Measurements from ENCODE around the gene WDFY4. TPM values are rescaled to one million over a fixed set of nuclear protein-coding genes. Genes with fewer than 3 reads are reported as not detected.

The WDFY4 gene
- total and polyA plus RNA-seq, 2 experiments from 2014 or later, result 0.14 TPM; not detected in 1

DNA sequence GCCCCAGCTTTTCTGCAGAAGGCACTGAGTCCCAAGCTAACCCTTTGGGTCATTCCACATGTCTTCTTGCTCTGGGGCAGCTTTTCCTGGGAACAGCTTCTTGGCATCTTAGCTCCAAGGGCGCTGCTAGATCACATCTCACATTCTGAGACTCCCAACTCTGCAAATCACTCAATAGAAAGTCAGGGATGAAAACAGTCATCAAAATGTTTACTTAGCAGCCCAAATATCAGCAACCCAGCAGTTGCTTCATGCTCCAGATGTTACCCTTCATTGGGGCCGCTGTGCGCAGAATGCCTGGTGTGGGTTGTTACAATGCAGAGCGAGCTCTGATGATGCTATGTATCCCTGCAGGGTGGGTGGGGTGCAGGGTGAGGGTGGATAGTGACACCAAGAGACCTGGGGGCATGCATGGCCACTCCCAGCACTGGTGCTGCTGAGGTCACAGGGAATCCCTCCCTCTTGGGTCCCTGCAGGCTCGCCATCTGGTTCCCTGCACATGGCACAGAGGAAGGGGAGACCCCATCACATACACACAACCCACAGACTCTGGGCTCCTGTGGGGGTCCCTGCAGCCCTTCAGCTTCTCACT, 19.0 kb downstream of the WDFY4 start:
- no peaks in the 10 kb centered on the region for H3K36me3 ChIP-seq (ENCODE audit: insufficient read depth)
- H3K27ac ChIP-seq (ENCODE audit: low read depth), result no peak overlapping the region
- H3K27me3 ChIP-seq (ENCODE audit: insufficient read depth), result no peaks in the 10 kb centered on the region
- no peak for ATAC-seq
- H3F3A ChIP-seq (replicated peaks; ENCODE audit: low read depth), result no peaks in the 10 kb centered on the region
- no peaks in the 10 kb centered on the region for H3K79me2 ChIP-seq (replicated peaks; ENCODE audit: insufficient read depth)
- DNase-seq (ENCODE audit: low spot score), result no peak
- TF ChIP-seq JUNB (IDR thresholded peaks at IDR 0.05; ENCODE audit: unreplicated experiment) (no peak), EZH2phosphoT487 (IDR thresholded peaks at IDR 0.05; ENCODE audit: unreplicated experiment) (no peak), EZH2 (IDR thresholded peaks at IDR 0.05; ENCODE audit: low read depth, unreplicated experiment) (no peak), POLR2AphosphoS5 (IDR thresholded peaks at IDR 0.05; ENCODE audit: low read depth) (no peak), ZNF331 (CRISPR knock-in tag; IDR thresholded peaks at IDR 0.05; ENCODE audit: low read depth) (no peak), ZNF114 (CRISPR knock-in tag; IDR thresholded peaks at IDR 0.05) (no peak), STAT1 (IDR thresholded peaks at IDR 0.05; ENCODE audit: unreplicated experiment) (no peak), CREB1 (CRISPR knock-in tag; IDR thresholded peaks at IDR 0.05; ENCODE audit: low read depth) (no peak), NANOG (IDR thresholded peaks at IDR 0.05; ENCODE audit: borderline replicate concordance) (no peak)
- TF ChIP-seq, protein P1, sequence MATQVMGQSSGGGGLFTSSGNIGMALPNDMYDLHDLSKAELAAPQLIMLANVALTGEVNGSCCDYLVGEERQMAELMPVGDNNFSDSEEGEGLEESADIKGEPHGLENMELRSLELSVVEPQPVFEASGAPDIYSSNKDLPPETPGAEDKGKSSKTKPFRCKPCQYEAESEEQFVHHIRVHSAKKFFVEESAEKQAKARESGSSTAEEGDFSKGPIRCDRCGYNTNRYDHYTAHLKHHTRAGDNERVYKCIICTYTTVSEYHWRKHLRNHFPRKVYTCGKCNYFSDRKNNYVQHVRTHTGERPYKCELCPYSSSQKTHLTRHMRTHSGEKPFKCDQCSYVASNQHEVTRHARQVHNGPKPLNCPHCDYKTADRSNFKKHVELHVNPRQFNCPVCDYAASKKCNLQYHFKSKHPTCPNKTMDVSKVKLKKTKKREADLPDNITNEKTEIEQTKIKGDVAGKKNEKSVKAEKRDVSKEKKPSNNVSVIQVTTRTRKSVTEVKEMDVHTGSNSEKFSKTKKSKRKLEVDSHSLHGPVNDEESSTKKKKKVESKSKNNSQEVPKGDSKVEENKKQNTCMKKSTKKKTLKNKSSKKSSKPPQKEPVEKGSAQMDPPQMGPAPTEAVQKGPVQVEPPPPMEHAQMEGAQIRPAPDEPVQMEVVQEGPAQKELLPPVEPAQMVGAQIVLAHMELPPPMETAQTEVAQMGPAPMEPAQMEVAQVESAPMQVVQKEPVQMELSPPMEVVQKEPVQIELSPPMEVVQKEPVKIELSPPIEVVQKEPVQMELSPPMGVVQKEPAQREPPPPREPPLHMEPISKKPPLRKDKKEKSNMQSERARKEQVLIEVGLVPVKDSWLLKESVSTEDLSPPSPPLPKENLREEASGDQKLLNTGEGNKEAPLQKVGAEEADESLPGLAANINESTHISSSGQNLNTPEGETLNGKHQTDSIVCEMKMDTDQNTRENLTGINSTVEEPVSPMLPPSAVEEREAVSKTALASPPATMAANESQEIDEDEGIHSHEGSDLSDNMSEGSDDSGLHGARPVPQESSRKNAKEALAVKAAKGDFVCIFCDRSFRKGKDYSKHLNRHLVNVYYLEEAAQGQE (IDR thresholded peaks at IDR 0.05; ENCODE audit: unreplicated experiment), result no peak
- TF ChIP-seq, protein P2, sequence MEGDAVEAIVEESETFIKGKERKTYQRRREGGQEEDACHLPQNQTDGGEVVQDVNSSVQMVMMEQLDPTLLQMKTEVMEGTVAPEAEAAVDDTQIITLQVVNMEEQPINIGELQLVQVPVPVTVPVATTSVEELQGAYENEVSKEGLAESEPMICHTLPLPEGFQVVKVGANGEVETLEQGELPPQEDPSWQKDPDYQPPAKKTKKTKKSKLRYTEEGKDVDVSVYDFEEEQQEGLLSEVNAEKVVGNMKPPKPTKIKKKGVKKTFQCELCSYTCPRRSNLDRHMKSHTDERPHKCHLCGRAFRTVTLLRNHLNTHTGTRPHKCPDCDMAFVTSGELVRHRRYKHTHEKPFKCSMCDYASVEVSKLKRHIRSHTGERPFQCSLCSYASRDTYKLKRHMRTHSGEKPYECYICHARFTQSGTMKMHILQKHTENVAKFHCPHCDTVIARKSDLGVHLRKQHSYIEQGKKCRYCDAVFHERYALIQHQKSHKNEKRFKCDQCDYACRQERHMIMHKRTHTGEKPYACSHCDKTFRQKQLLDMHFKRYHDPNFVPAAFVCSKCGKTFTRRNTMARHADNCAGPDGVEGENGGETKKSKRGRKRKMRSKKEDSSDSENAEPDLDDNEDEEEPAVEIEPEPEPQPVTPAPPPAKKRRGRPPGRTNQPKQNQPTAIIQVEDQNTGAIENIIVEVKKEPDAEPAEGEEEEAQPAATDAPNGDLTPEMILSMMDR (conservative IDR thresholded peaks at IDR 0.05; ENCODE audit: low read depth in 2 of 2), result no peak
- TF ChIP-seq, protein P3, sequence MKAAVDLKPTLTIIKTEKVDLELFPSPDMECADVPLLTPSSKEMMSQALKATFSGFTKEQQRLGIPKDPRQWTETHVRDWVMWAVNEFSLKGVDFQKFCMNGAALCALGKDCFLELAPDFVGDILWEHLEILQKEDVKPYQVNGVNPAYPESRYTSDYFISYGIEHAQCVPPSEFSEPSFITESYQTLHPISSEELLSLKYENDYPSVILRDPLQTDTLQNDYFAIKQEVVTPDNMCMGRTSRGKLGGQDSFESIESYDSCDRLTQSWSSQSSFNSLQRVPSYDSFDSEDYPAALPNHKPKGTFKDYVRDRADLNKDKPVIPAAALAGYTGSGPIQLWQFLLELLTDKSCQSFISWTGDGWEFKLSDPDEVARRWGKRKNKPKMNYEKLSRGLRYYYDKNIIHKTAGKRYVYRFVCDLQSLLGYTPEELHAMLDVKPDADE (IDR thresholded peaks at IDR 0.05), result no peak
- TF ChIP-seq, protein P4, sequence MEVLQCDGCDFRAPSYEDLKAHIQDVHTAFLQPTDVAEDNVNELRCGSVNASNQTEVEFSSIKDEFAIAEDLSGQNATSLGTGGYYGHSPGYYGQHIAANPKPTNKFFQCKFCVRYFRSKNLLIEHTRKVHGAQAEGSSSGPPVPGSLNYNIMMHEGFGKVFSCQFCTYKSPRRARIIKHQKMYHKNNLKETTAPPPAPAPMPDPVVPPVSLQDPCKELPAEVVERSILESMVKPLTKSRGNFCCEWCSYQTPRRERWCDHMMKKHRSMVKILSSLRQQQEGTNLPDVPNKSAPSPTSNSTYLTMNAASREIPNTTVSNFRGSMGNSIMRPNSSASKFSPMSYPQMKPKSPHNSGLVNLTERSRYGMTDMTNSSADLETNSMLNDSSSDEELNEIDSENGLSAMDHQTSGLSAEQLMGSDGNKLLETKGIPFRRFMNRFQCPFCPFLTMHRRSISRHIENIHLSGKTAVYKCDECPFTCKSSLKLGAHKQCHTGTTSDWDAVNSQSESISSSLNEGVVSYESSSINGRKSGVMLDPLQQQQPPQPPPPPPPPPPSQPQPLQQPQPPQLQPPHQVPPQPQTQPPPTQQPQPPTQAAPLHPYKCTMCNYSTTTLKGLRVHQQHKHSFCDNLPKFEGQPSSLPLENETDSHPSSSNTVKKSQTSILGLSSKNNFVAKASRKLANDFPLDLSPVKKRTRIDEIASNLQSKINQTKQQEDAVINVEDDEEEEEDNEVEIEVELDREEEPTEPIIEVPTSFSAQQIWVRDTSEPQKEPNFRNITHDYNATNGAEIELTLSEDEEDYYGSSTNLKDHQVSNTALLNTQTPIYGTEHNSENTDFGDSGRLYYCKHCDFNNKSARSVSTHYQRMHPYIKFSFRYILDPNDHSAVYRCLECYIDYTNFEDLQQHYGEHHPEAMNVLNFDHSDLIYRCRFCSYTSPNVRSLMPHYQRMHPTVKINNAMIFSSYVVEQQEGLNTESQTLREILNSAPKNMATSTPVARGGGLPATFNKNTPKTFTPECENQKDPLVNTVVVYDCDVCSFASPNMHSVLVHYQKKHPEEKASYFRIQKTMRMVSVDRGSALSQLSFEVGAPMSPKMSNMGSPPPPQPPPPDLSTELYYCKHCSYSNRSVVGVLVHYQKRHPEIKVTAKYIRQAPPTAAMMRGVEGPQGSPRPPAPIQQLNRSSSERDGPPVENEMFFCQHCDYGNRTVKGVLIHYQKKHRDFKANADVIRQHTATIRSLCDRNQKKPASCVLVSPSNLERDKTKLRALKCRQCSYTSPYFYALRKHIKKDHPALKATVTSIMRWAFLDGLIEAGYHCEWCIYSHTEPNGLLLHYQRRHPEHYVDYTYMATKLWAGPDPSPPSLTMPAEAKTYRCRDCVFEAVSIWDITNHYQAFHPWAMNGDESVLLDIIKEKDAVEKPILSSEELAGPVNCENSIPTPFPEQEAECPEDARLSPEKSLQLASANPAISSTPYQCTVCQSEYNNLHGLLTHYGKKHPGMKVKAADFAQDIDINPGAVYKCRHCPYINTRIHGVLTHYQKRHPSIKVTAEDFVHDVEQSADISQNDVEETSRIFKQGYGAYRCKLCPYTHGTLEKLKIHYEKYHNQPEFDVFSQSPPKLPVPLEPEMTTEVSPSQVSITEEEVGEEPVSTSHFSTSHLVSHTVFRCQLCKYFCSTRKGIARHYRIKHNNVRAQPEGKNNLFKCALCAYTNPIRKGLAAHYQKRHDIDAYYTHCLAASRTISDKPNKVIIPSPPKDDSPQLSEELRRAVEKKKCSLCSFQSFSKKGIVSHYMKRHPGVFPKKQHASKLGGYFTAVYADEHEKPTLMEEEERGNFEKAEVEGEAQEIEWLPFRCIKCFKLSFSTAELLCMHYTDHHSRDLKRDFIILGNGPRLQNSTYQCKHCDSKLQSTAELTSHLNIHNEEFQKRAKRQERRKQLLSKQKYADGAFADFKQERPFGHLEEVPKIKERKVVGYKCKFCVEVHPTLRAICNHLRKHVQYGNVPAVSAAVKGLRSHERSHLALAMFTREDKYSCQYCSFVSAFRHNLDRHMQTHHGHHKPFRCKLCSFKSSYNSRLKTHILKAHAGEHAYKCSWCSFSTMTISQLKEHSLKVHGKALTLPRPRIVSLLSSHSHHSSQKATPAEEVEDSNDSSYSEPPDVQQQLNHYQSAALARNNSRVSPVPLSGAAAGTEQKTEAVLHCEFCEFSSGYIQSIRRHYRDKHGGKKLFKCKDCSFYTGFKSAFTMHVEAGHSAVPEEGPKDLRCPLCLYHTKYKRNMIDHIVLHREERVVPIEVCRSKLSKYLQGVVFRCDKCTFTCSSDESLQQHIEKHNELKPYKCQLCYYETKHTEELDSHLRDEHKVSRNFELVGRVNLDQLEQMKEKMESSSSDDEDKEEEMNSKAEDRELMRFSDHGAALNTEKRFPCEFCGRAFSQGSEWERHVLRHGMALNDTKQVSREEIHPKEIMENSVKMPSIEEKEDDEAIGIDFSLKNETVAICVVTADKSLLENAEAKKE (CRISPR knock-in tag; IDR thresholded peaks at IDR 0.05), result no peak
- Mint-ChIP-seq H3K4me1 (peaks cover 20% of the 10 kb centered on the region), H3K27ac (no peak overlapping the region), H3K27me3 (ENCODE audit: insufficient read depth, low read depth, poor library complexity) (peaks cover 8% of the 10 kb centered on the region), H3K9me3 (no peaks in the 10 kb centered on the region), H3K36me3 (ENCODE audit: low read depth) (no peaks in the 10 kb centered on the region; the same call in 2 of the 3 replicates), H3K4me3 (no peak overlapping the region)
- H4K20me1 ChIP-seq (replicated peaks; ENCODE audit: insufficient read depth), result no peaks in the 10 kb centered on the region; the same call in 1 of the 2 replicates
- H2AFZ ChIP-seq, result no peak overlapping the region
- no peak overlapping the region for H3K4me3 ChIP-seq
- peaks cover 9% of the 10 kb centered on the region for H3K4me1 ChIP-seq (ENCODE audit: insufficient read depth)
- no peaks in the 10 kb centered on the region for H3K9me2 ChIP-seq (ENCODE audit: insufficient read depth)
- H3K4me2 ChIP-seq, result no peak overlapping the region
